Colonic mucosa (tissue), 4 donors: ENCODE data around the gene EXOC4. TPM values are rescaled to one million over a fixed set of nuclear protein-coding genes. Genes with fewer than 3 reads are reported as not detected.
"Not testable (repeated sequence)": the region's sequence is repeated elsewhere in the genome, so short reads cannot be mapped to it uniquely, and the experiment has no call there.

Experiments used
- DNase-seq: peaks from one replicate; pipeline ENCODE4 v3.0.0-alpha.2; 2020
- H3K27ac ChIP-seq: fragments of 200-600 bp; one replicate; pipeline ENCODE4 v1.8.0; 2021
- H3K27me3 ChIP-seq: fragments of 200-600 bp; one replicate; pipeline ENCODE4 v1.8.0; 2021
- H3K36me3 ChIP-seq: fragments of 200-600 bp; one replicate; pipeline ENCODE4 v1.8.0; 2021
- H3K4me1 ChIP-seq: fragments of 200-600 bp; one replicate; pipeline ENCODE4 v1.8.0; 2021; ENCODE audit warnings: mild to moderate bottlenecking
- H3K4me3 ChIP-seq: fragments of 200-600 bp; one replicate; pipeline ENCODE4 v1.8.0; 2021
- H3K9ac ChIP-seq, 2 donors: one replicate each; pipeline ENCODE4 v1.7.0; 2013; ENCODE audit warnings: control low read depth in 2 of 2, low read depth in 2 of 2, low read length in 2 of 2
- H3K9me3 ChIP-seq: fragments of 200-600 bp; one replicate; pipeline ENCODE4 v1.8.0; 2021
- intact Hi-C: fragments of 100-400 bp; cut with DNase I; formaldehyde crosslinking; loops from one replicate; pipeline ENCODE4 v1.14.1; 2022
- total RNA-seq, 2 donors: library from RNA; stranded (reverse); fragmentation: NEBNext Ultra II Directional in 1 of 2; extraction: Animal tissue kit (Norgen Biotek cat#: 25700) in 1 of 2; gene quantifications; one replicate each; pipeline ENCODE4 v1.2.1, GENCODE V29; 2021
- TF ChIP-seq, protein P1 (sequence below): fragments of 200-600 bp; IDR thresholded peaks from one replicate; pipeline ENCODE4 v1.8.0; 2022; ENCODE audit warnings: antibody characterized with exemption, mild to moderate bottlenecking
- donor health status: healthy.
- donor health status: DM: no; HTN: no; CAD: no.
- donor health status: DM: no; HTN: no; CAD: no.

Gene EXOC4
- total RNA-seq, 2 donors from 2014 or later, result 61.1 to 73.3 TPM

DNA sequence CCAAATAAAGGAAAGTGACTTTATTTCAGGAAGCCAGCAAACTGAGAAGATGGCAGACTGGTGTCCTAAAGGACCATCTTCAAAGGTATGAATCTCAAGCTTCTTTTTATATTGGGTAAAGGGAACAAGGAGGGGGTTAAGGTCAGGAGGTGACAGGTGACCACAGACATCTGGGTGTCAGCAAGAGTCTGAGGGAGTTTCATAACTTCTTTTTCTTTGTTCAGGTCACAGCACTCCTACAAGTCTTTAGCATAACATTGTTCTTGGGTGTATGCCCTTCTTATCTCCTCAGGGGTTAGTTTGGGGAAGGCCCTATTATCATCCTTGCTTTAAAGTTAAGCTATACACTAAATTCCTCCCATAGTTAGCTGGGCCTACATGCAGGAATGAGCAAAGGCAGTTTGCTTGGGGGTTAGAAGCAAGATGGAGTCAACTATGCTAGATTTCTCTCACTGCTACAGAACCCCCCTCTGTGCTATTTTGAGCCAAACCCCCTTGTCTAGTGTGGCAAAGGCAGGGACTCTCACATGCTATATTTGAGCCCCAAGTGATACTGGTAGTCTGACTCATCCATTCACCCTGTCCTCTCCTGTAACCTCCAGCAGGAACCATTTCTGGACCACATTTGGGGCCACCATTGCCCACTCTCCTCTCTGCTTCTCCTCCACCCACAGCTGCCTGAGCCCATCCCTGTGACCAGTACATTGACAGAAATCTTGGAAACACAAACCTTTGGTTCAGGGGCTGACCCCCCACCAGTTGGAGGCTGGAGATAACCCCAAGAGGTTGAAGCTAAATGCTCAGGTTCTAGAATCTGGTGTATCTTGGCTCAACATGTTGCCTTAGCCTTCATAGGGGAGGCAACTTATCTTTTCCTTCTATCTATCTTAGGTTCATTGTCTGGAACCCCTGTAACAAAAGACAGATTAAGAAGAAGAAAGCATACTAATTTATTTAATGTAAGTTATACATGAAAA lies 818.8 kb downstream of the EXOC4 start:
- intact Hi-C loops, result no loop called here
- Histone ChIP-seq H3K4me3 (no peak overlapping the region), H3K9ac (no peak overlapping the region), H3K36me3 (no peaks in the 10 kb centered on the region), H3K27ac (no peak overlapping the region), H3K9me3 (no peaks in the 10 kb centered on the region), H3K27me3 (no peaks in the 10 kb centered on the region), H3K4me1 (no peaks in the 10 kb centered on the region)
- no peak for DNase-seq
- TF ChIP-seq, protein P1, sequence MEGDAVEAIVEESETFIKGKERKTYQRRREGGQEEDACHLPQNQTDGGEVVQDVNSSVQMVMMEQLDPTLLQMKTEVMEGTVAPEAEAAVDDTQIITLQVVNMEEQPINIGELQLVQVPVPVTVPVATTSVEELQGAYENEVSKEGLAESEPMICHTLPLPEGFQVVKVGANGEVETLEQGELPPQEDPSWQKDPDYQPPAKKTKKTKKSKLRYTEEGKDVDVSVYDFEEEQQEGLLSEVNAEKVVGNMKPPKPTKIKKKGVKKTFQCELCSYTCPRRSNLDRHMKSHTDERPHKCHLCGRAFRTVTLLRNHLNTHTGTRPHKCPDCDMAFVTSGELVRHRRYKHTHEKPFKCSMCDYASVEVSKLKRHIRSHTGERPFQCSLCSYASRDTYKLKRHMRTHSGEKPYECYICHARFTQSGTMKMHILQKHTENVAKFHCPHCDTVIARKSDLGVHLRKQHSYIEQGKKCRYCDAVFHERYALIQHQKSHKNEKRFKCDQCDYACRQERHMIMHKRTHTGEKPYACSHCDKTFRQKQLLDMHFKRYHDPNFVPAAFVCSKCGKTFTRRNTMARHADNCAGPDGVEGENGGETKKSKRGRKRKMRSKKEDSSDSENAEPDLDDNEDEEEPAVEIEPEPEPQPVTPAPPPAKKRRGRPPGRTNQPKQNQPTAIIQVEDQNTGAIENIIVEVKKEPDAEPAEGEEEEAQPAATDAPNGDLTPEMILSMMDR, result no peak

DNA sequence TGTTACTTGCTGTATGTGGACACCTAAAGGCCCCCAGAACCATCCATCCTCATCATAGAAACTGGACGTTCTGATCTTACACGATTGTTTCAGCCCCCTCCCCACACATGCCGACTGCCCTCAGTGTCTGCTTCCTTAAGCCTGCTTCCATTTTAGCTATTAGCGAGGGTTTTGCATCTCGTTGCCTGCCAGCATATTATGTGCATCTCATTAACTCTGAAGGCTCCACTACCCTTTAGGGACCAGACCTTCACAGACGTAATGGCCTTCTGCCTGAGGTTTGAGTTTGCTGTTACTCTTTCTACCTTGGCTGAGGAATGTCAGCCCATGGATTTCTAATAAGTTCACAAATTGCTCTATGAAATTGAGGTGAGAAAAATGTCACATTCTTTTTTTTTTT lies 820.4 kb downstream of the EXOC4 start:
- no peaks in the 10 kb centered on the region for H3K9me3 ChIP-seq

DNA sequence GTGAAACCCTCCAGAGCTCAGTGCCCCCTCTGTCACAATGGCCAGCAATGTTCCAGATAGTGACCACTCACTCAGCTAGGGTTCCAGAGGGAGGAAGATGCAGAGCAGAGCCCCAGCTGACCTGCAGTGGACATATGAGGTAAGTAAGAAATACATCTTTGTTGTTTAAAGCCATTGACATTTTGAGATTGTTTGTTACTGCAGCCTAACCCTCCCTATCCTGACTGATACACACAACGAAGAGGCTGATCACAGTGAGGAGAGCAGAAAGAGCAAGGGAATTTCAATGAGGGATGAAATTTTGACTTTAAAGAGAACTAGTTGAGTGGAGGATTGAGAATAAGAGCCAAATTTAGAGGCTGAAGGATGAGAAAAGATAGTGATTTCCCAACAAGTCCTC lies 822.9 kb downstream of the EXOC4 start:
- no peak overlapping the region for H3K9ac ChIP-seq
- no peak overlapping the region for H3K27ac ChIP-seq
- H3K9me3 ChIP-seq, result no peaks in the 10 kb centered on the region
- no peak overlapping the region for H3K4me3 ChIP-seq
- DNase-seq, result no peak
- intact Hi-C loops, result no loop called here
- no peaks in the 10 kb centered on the region for H3K27me3 ChIP-seq
- H3K36me3 ChIP-seq, result no peaks in the 10 kb centered on the region
- H3K4me1 ChIP-seq, result no peaks in the 10 kb centered on the region
- TF ChIP-seq, protein P1, result no peak

More for the DNA sequence above, 820.4 kb downstream of the EXOC4 start:
- Histone ChIP-seq H3K4me3 (no peak overlapping the region), H3K4me1 (no peaks in the 10 kb centered on the region), H3K27ac (no peak overlapping the region), H3K36me3 (no peaks in the 10 kb centered on the region), H3K27me3 (no peaks in the 10 kb centered on the region), H3K9ac (no peak overlapping the region)
- TF ChIP-seq, protein P1, result no peak
- intact Hi-C loops, result no loop called here
- DNase-seq, result no peak

DNA sequence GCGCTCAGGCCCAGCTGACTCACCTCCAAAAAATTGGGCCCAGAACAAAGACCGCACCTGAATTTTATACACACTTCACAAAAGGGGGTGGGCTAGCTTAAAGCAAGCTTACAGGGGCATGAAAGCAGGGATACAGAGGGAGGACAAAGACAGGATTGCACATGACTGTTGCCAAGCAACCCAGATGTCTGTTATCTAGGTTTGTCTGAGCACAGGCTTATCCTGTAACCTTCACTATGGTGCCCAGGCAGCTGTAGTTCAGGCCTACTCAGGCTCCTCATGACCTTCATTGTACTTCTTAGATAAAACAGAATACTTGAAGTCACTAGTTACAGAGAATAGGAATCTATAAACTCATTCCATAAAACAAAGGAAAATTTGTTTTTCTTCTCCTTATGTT lies 824.7 kb downstream of the EXOC4 start:
- H3K27ac ChIP-seq, H3K9ac ChIP-seq, H3K4me3 ChIP-seq, H3K27me3 ChIP-seq, H3K36me3 ChIP-seq, DNase-seq, H3K9me3 ChIP-seq, H3K4me1 ChIP-seq, intact Hi-C loops: not testable (repeated sequence)

DNA sequence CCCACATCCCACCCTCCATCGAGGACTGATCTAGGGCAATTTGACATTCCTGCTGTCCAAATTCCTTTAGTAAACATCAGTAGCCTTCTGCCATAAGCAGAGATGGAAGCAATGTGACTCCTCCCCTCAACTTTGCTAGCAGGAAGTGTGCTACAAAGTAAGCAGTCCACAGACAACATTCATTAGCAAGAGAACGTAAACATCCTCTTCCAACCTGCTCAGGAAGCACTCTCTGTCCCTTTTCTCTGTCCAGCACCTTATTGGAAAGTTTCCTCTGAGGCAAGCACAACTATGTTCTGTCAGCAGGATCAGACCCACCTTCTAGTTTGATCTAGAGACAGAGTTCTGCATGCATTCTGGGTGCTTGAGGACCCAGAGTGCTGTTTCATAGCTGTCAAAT lies 826.1 kb downstream of the EXOC4 start:
- no peaks in the 10 kb centered on the region for H3K36me3 ChIP-seq
- no peaks in the 10 kb centered on the region for H3K4me1 ChIP-seq
- no peaks in the 10 kb centered on the region for H3K9me3 ChIP-seq
- H3K4me3 ChIP-seq, result no peak overlapping the region
- TF ChIP-seq, protein P1, result no peak
- H3K27me3 ChIP-seq, result no peaks in the 10 kb centered on the region
- no peak for DNase-seq
- no peak overlapping the region for H3K9ac ChIP-seq
- no peak overlapping the region for H3K27ac ChIP-seq
- intact Hi-C loops, result no loop called here

DNA sequence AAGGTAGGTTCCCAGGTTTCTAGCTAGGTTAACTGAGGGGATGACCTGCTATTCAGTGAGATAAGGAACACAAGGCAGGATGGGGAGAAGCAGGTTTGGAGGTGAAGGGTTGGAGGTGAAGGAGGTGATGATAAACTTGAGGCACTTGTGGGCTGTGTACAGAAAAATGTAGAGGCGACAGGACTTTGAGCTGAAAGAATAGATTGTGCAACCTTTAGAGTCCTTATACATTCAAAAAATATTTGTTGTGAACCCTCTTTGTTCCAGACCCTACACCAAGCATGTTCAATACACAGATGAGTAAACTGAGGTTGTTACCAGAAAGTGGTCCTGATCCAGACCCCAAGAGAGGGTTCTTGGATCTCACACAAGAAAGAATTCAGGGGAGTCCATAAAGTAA lies 828.8 kb downstream of the EXOC4 start:
- intact Hi-C loops, result no loop called here
- Histone ChIP-seq H3K27me3 (no peaks in the 10 kb centered on the region), H3K9ac (no peak overlapping the region), H3K36me3 (no peaks in the 10 kb centered on the region), H3K9me3 (no peaks in the 10 kb centered on the region), H3K4me3 (no peak overlapping the region), H3K27ac (no peak overlapping the region), H3K4me1 (no peaks in the 10 kb centered on the region)
- DNase-seq, result no peak
- TF ChIP-seq, protein P1, result no peak
